Hepatocyte (in vitro differentiated cells): ENCODE results near the gene MPZL1. TPM values are rescaled to one million over a fixed set of nuclear protein-coding genes. Genes with fewer than 3 reads are reported as not detected.

Source experiments
- DNase-seq: peaks from one replicate; pipeline ENCODE4 v3.0.0-alpha.2; 2016; ENCODE audit warnings: low spot score
- H2AFZ ChIP-seq: fragments of 200-600 bp; sonication (generic); 2 replicates; pipeline ENCODE4 v1.6.0; 2016; ENCODE audit warnings: antibody characterized with exemption, mild to moderate bottlenecking
- H3K27ac ChIP-seq: fragments of 200-600 bp; sonication (generic); 2 replicates; pipeline ENCODE4 v1.5.1; 2016; ENCODE audit warnings: mild to moderate bottlenecking
- H3K27me3 ChIP-seq: fragments of 200-600 bp; sonication (generic); 2 replicates; pipeline ENCODE4 v1.6.1; 2016
- H3K36me3 ChIP-seq: fragments of 200-600 bp; sonication (generic); replicated peaks from 2 replicates; pipeline ENCODE4 v1.5.1; 2016; ENCODE audit warnings: low read depth; ENCODE audit not compliant: insufficient read depth
- H3K4me1 ChIP-seq: fragments of 200-600 bp; sonication (generic); 2 replicates; pipeline ENCODE4 v1.5.1; 2016; ENCODE audit warnings: mild to moderate bottlenecking, moderate library complexity; ENCODE audit not compliant: insufficient read depth
- H3K4me2 ChIP-seq: fragments of 200-600 bp; sonication (generic); 2 replicates; pipeline ENCODE4 v1.6.0; 2016
- H3K4me3 ChIP-seq: fragments of 200-600 bp; sonication (generic); 2 replicates; pipeline ENCODE4 v1.5.1; 2016; ENCODE audit warnings: mild to moderate bottlenecking
- H3K79me2 ChIP-seq: fragments of 200-600 bp; sonication (generic); 2 replicates; pipeline ENCODE4 v1.6.0; 2017; ENCODE audit warnings: mild to moderate bottlenecking
- H3K9me2 ChIP-seq: fragments of 200-600 bp; sonication (generic); replicated peaks from 2 replicates; pipeline ENCODE4 v1.6.0; 2017; ENCODE audit warnings: mild to moderate bottlenecking; ENCODE audit not compliant: insufficient read depth
- H3K9me3 ChIP-seq: fragments of 200-600 bp; sonication (generic); 2 replicates; pipeline ENCODE4 v1.5.1; 2016; ENCODE audit warnings: low read depth, mild to moderate bottlenecking
- H4K20me1 ChIP-seq: fragments of 200-600 bp; sonication (generic); 2 replicates; pipeline ENCODE4 v1.6.0; 2016; ENCODE audit warnings: mild to moderate bottlenecking; ENCODE audit not compliant: insufficient read depth, poor library complexity, severe bottlenecking
- EZH2 ChIP-seq: fragments of 200-600 bp; sonication (generic); IDR thresholded peaks from 2 replicates; pipeline ENCODE4 v1.6.1; 2016; ENCODE audit warnings: antibody characterized with exemption, mild to moderate bottlenecking, borderline replicate concordance
- EZH2phosphoT487 ChIP-seq: fragments of 200-600 bp; sonication (generic); IDR thresholded peaks from one replicate; pipeline ENCODE4 v1.6.1; 2018; ENCODE audit warnings: antibody characterized with exemption, mild to moderate bottlenecking, low read depth, moderate library complexity; ENCODE audit not compliant: unreplicated experiment, severe bottlenecking
- WGBS: methylation state at CpG from one replicate; pipeline ENCODE4 v1.1.6; 2016; ENCODE audit warnings: low lambda C conversion rate; ENCODE audit errors: missing lambda C conversion rate; 5-methylcytosine and 5-hydroxymethylcytosine counted together
- polyA plus RNA-seq: library from polyadenylated mRNA; unstranded; fragments of >200 nt; fragmentation: Nextera tagmentation; extraction: Ambion mirVana; gene quantifications from 2 replicates; pipeline ENCODE4 v1.2.1, GENCODE V29; 2016
- total RNA-seq: library from RNA; depleted of rRNA; stranded (reverse); fragments of >200 nt; gene quantifications from 2 replicates; pipeline ENCODE4 v1.2.3, GENCODE V29; 2014
- TF ChIP-seq, protein P1 (sequence below): fragments of 200-600 bp; sonication (generic); IDR thresholded peaks from 2 replicates; pipeline ENCODE4 v1.5.1; 2016; ENCODE audit warnings: antibody characterized with exemption, mild to moderate bottlenecking; ENCODE audit not compliant: poor library complexity

MPZL1 gene
- 147 and 176 TPM in 2 replicates for total RNA-seq
- polyA plus RNA-seq = 202 and 245 TPM in 2 replicates

DNA sequence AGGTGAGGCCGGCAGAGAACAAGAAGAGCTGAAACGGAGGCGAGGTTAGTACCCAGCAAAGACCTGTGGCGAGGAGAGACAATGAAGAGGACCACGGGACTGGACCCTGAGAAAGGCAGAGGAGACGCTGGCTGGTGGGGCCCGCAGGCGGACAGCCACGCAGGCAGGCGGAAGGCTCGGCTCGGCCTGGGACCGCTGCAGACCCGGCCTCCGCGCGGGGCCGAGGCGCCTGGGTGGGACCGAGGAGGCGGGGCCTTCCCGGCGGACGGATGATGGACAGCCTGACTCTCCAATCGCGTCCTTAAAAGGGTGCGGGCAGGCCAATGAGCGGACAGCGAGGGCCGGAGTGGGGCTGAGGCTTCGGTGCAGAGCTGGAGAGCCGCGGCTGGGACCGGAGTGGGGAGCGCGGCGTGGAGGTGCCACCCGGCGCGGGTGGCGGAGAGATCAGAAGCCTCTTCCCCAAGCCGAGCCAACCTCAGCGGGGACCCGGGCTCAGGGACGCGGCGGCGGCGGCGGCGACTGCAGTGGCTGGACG is at the start of gene MPZL1:
MPZL1 (plus strand) TSS at position 366 of the 535 bp plus-strand sequence. CDS start 170 bp downstream, outside the sequence.
- H3K4me2 ChIP-seq = peak within 1 kb of the TSS; percentile 93
- peak within 1 kb of the TSS; percentile 95 for H2AFZ ChIP-seq
- peak; percentile 95 for DNase-seq
- no peaks in the 10 kb centered on the region for H3K27me3 ChIP-seq
- peak within 1 kb of the TSS; percentile 97 for H3K27ac ChIP-seq
- H3K9me2 ChIP-seq = no peaks in the 10 kb centered on the region
- H3K4me1 ChIP-seq = peaks cover 36% of the 10 kb centered on the region
- H3K9me3 ChIP-seq = no peaks in the 10 kb centered on the region
- WGBS = 1% methylated on average over 47 of the region's 52 CpGs
- TF ChIP-seq, protein P1, sequence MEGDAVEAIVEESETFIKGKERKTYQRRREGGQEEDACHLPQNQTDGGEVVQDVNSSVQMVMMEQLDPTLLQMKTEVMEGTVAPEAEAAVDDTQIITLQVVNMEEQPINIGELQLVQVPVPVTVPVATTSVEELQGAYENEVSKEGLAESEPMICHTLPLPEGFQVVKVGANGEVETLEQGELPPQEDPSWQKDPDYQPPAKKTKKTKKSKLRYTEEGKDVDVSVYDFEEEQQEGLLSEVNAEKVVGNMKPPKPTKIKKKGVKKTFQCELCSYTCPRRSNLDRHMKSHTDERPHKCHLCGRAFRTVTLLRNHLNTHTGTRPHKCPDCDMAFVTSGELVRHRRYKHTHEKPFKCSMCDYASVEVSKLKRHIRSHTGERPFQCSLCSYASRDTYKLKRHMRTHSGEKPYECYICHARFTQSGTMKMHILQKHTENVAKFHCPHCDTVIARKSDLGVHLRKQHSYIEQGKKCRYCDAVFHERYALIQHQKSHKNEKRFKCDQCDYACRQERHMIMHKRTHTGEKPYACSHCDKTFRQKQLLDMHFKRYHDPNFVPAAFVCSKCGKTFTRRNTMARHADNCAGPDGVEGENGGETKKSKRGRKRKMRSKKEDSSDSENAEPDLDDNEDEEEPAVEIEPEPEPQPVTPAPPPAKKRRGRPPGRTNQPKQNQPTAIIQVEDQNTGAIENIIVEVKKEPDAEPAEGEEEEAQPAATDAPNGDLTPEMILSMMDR = peak; percentile 0
- no peak for TF ChIP-seq EZH2phosphoT487
- peaks cover 46% of the 10 kb centered on the region for H3K79me2 ChIP-seq
- peak within 1 kb of the TSS; percentile 94 for H3K4me3 ChIP-seq
- no peaks in the 10 kb centered on the region for H3K36me3 ChIP-seq
- peaks cover 39% of the 10 kb centered on the region for H4K20me1 ChIP-seq

DNA sequence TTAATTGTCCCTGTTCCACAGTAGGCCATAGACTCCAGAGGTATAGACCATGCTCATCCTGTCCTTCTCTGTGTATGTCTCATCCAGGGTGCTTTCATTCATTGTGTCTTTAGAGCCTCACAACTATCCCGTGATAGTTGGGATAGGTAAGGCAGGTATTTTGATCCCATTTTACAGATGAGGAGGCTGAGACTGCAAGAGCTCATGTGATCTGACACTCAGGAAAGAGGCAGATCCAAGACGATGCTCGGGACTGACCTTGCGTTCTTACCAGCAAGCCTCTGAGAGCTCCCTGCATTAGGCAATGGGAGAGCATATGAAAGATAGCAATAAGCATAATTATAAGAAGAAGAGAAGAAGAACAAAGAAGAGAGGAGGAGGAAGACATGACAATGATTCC is 49.0 kb upstream of the MPZL1 start:
- Histone ChIP-seq H3K4me3 (no peak overlapping the region), H3K9me3 (no peaks in the 10 kb centered on the region), H2AFZ (no peak overlapping the region), H3K27ac (no peak overlapping the region), H3K4me2 (no peak overlapping the region), H3K27me3 (no peaks in the 10 kb centered on the region), H3K4me1 (no peaks in the 10 kb centered on the region), H4K20me1 (no peaks in the 10 kb centered on the region), H3K79me2 (no peaks in the 10 kb centered on the region), H3K9me2 (no peaks in the 10 kb centered on the region), H3K36me3 (no peaks in the 10 kb centered on the region)
- no peak for DNase-seq
- TF ChIP-seq EZH2 (no peak), EZH2phosphoT487 (no peak)
- TF ChIP-seq, protein P1 = no peak
- WGBS = 69% methylated on average over 4 of the region's 4 CpGs

DNA sequence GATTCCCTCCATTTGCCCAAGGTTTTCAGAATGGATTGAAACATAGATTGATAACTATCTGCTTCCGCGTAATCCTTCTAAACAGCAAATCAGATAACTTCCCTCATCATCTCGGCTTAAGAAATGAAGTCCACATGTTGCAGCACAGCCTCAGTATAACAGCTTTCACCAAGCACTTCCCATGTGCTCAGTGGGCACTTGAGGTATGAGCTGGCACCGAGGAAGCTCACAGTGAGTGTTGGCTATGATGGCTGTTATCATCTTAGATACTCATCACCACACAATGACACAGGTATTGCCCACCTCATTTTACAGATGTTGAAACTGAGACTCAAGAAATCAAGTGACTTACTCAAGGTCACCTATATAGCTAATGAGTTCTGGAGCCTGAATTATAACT is 48.5 kb upstream of the MPZL1 start:
- no peaks in the 10 kb centered on the region for H3K27me3 ChIP-seq
- no peaks in the 10 kb centered on the region for H3K4me1 ChIP-seq
- H3K4me2 ChIP-seq = no peak overlapping the region
- H3K79me2 ChIP-seq = no peaks in the 10 kb centered on the region
- H3K36me3 ChIP-seq = no peaks in the 10 kb centered on the region
- DNase-seq = no peak
- no peaks in the 10 kb centered on the region for H3K9me3 ChIP-seq
- no peak overlapping the region for H2AFZ ChIP-seq
- no peaks in the 10 kb centered on the region for H3K9me2 ChIP-seq
- no peak overlapping the region for H3K27ac ChIP-seq
- no peaks in the 10 kb centered on the region for H4K20me1 ChIP-seq
- WGBS = 70% methylated on average over 4 of the region's 4 CpGs
- TF ChIP-seq, protein P1 = no peak
- TF ChIP-seq EZH2 (no peak), EZH2phosphoT487 (no peak)
- no peak overlapping the region for H3K4me3 ChIP-seq
